ENCODE results near the gene DDIAS.

DNA sequence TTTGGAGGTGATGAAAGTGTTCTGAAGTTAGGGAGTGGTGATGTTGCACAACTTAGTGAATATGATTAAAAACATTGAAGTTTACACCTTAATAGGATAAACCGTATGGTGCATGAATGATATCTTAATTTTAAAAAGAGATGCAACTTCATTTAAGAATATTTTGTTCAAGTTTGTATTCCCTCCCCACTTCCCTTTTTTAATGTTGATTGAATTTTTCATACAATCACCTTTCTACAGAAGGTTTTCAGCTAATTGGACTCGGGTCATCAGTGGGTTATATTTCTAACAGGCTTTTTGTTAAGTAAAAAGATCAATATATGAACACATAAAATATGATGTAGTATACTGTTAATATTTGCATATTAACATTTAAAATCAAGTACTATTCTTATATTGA, 72.6 kb downstream of the DDIAS start:
- TF ChIP-seq POLR2A (IDR thresholded peaks at IDR 0.05) (no peak), POLR2AphosphoS5 (IDR thresholded peaks at IDR 0.05) (no peak), EP300 (IDR thresholded peaks at IDR 0.05) (no peak)
- TF ChIP-seq, protein P1, sequence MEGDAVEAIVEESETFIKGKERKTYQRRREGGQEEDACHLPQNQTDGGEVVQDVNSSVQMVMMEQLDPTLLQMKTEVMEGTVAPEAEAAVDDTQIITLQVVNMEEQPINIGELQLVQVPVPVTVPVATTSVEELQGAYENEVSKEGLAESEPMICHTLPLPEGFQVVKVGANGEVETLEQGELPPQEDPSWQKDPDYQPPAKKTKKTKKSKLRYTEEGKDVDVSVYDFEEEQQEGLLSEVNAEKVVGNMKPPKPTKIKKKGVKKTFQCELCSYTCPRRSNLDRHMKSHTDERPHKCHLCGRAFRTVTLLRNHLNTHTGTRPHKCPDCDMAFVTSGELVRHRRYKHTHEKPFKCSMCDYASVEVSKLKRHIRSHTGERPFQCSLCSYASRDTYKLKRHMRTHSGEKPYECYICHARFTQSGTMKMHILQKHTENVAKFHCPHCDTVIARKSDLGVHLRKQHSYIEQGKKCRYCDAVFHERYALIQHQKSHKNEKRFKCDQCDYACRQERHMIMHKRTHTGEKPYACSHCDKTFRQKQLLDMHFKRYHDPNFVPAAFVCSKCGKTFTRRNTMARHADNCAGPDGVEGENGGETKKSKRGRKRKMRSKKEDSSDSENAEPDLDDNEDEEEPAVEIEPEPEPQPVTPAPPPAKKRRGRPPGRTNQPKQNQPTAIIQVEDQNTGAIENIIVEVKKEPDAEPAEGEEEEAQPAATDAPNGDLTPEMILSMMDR (IDR thresholded peaks at IDR 0.05): no peak

Data from sigmoid colon (tissue), 4 donors.